Muscle of leg (tissue), 11 donors: ENCODE data around the gene PSD. TPM values are rescaled to one million over a fixed set of nuclear protein-coding genes. Genes with fewer than 3 reads are reported as not detected.

ENCODE experiments used
- DNase-seq: peaks from one replicate; pipeline ENCODE4 v3.0.0; 2013
- H3K27ac ChIP-seq: one replicate; pipeline ENCODE4 v1.5.1; 2013; ENCODE audit warnings: mild to moderate bottlenecking, low read length, control low read depth
- H3K27me3 ChIP-seq: one replicate; pipeline ENCODE4 v1.6.1; 2013; ENCODE audit warnings: low read length; ENCODE audit not compliant: control insufficient read depth, insufficient read depth
- H3K36me3 ChIP-seq: one replicate; pipeline ENCODE4 v1.6.1; 2013; ENCODE audit warnings: low read length; ENCODE audit not compliant: control insufficient read depth, insufficient read depth
- H3K4me1 ChIP-seq: one replicate; pipeline ENCODE4 v1.6.1; 2013; ENCODE audit warnings: low read length; ENCODE audit not compliant: control insufficient read depth, insufficient read depth
- H3K4me3 ChIP-seq: one replicate; pipeline ENCODE4 v1.5.1; 2013; ENCODE audit warnings: low read length, control low read depth
- H3K9me3 ChIP-seq: replicated peaks from 2 replicates; pipeline ENCODE4 v1.6.1; 2013; ENCODE audit warnings: low read depth, low read length; ENCODE audit not compliant: control insufficient read depth
- WGBS: methylation state at CpG from one replicate; pipeline ENCODE4 v1.1.5; 2013; ENCODE audit warnings: missing lambda C conversion rate; ENCODE audit not compliant: insufficient coverage; 5-methylcytosine and 5-hydroxymethylcytosine counted together
- polyA plus RNA-seq, 8 donors: library from polyadenylated mRNA; unstranded; fragments of 120-200 nt; gene quantifications; one replicate each; pipeline versions ENCODE4 v1.2.1 to v1.2.3, GENCODE V29; 2013; ENCODE audit warnings: inconsistent platforms in 1 of 8, low replicate concordance in 1 of 8; ENCODE audit not compliant: insufficient read length in 8 of 8, insufficient read depth in 1 of 8
- total RNA-seq: library from RNA; stranded (reverse); fragments of 120-200 nt; gene quantifications from one replicate; pipeline ENCODE4 v1.2.4, GENCODE V29; 2013

PSD gene
- total and polyA plus RNA-seq, 9 donors, result 6.1 to 11.0 (median 6.7) TPM

DNA sequence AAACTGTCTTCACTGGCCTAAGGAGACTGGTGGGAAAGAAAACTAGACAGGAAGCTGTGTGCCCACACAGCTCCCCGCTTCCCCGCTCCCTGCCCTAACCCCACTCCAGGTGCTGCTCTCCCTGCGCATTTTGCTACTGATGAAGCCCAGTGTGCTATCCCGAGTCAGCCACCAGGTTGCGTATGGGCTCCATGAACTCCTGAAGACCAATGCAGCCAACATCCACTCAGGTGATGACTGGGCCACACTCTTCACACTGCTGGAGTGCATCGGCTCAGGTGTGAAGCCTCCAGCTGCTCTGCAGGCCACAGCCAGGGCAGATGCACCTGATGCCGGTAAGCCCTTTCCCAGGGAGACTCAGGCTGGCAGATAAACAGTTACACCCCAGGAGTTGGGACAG, 43.3 kb downstream of the PSD start:
- no peak overlapping the region for H3K27ac ChIP-seq
- no peaks in the 10 kb centered on the region for H3K27me3 ChIP-seq
- DNase-seq, result no peak
- H3K9me3 ChIP-seq, result peaks cover 7% of the 10 kb centered on the region
- H3K36me3 ChIP-seq, result peaks cover 77% of the 10 kb centered on the region
- WGBS, result 84% methylated on average over 7 of the region's 7 CpGs
- H3K4me3 ChIP-seq, result no peak overlapping the region
- no peaks in the 10 kb centered on the region for H3K4me1 ChIP-seq

- Histone ChIP-seq H3K4me3 (no peak overlapping the region), H3K27ac (no peak overlapping the region), H3K9me3 (peaks cover 9% of the 10 kb centered on the region), H3K27me3 (no peaks in the 10 kb centered on the region), H3K36me3 (peaks cover 84% of the 10 kb centered on the region), H3K4me1 (no peaks in the 10 kb centered on the region)
- no peak for DNase-seq
- WGBS, result 100% methylated on average over 1 of the region's 2 CpGs
Observed at GRCh38 chr10:102371295-102371694, 47.3 kb downstream of the PSD start.

GRCh38 chr10:102368077-102368476, 50.5 kb downstream of the PSD start:
- no peak for DNase-seq
- no peaks in the 10 kb centered on the region for H3K4me1 ChIP-seq
- H3K9me3 ChIP-seq, result peaks cover 9% of the 10 kb centered on the region
- H3K4me3 ChIP-seq, result no peak overlapping the region
- WGBS, result no CpG with 5 or more reads among the region's 3 CpGs
- no peaks in the 10 kb centered on the region for H3K27me3 ChIP-seq
- H3K27ac ChIP-seq, result no peak overlapping the region
- H3K36me3 ChIP-seq, result peaks cover 81% of the 10 kb centered on the region

DNA sequence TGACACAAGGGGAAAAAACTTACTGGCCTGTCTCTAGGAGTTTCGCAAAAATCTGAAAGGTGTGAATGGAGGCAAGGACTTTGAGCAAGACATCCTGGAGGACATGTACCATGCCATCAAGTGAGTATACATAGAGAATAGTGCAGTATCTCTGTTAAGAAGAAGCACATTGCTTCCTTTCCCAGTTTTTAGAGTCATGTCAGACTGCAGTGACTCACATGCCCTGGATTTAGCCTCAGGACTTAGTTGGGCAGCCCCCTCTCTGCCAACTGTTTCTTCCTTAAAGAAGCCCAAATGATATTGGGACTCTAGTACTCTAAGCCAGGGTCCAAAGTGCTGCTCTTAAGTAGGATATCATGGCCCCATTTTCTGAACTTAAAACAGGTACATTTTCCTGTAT, 51.1 kb downstream of the PSD start:
- Histone ChIP-seq H3K27ac (no peak overlapping the region), H3K36me3 (peaks cover 86% of the 10 kb centered on the region), H3K4me1 (no peaks in the 10 kb centered on the region), H3K4me3 (no peak overlapping the region), H3K27me3 (no peaks in the 10 kb centered on the region), H3K9me3 (peaks cover 9% of the 10 kb centered on the region)
- DNase-seq, result no peak
- no CpG with 5 or more reads among the region's 1 CpG for WGBS

GRCh38 chr10:102358712-102359382, 59.7 kb downstream of the PSD start:
- H3K36me3 ChIP-seq, result peaks cover 94% of the 10 kb centered on the region
- no peaks in the 10 kb centered on the region for H3K9me3 ChIP-seq
- H3K27me3 ChIP-seq, result no peaks in the 10 kb centered on the region
- DNase-seq, result no peak
- no peak overlapping the region for H3K27ac ChIP-seq
- H3K4me3 ChIP-seq, result no peak overlapping the region
- 88% methylated on average over 1 of the region's 4 CpGs for WGBS
- no peaks in the 10 kb centered on the region for H3K4me1 ChIP-seq

- Histone ChIP-seq H3K36me3 (peaks cover 90% of the 10 kb centered on the region), H3K4me1 (no peaks in the 10 kb centered on the region), H3K27ac (no peak overlapping the region), H3K27me3 (no peaks in the 10 kb centered on the region), H3K9me3 (no peaks in the 10 kb centered on the region), H3K4me3 (no peak overlapping the region)
- peak; percentile 16 for DNase-seq
- no CpG with 5 or more reads among the region's 3 CpGs for WGBS
Observed at GRCh38 chr10:102354451-102354850, 64.1 kb downstream of the PSD start.

Other genes with a start within 250 kb of the PSD start
- gene ELOVL3, start 192.5 kb downstream of the PSD start, total RNA-seq, result 0.35 TPM
- gene ELOVL3, start 192.5 kb downstream of the PSD start, polyA plus RNA-seq, result 1 to 10 TPM in 1 of 8 donors, under 1 TPM in 7; 0.46 to 1.1 (median 0.60) TPM
- 12.5 TPM for gene PITX3, start 177.3 kb downstream of the PSD start, total RNA-seq
- gene PITX3, start 177.3 kb downstream of the PSD start, polyA plus RNA-seq, result 10 to 100 TPM; 15.8 to 27.1 (median 19.5) TPM
- 27.2 TPM for gene GBF1, start 173.3 kb downstream of the PSD start, total RNA-seq
- 10 to 100 TPM; 40.8 to 54.6 (median 46.1) TPM for gene GBF1, start 173.3 kb downstream of the PSD start, polyA plus RNA-seq
- 13.2 TPM for gene NFKB2, start 23.1 kb downstream of the PSD start, total RNA-seq
- gene NFKB2, start 23.1 kb downstream of the PSD start, polyA plus RNA-seq, result 10 to 100 TPM; 14.2 to 21.2 (median 16.9) TPM
- gene FBXL15, start 2.1 kb upstream of the PSD start, total RNA-seq, result 5.3 TPM
- 1 to 10 TPM; 6.4 to 9.7 (median 7.4) TPM for gene FBXL15, start 2.1 kb upstream of the PSD start, polyA plus RNA-seq
- gene CUEDC2, start 13.8 kb upstream of the PSD start, total RNA-seq, result 44.9 TPM
- gene CUEDC2, start 13.8 kb upstream of the PSD start, polyA plus RNA-seq, result 10 to 100 TPM; 55.4 to 65.3 (median 62.4) TPM
- gene C10orf95, start 32.8 kb upstream of the PSD start, total RNA-seq, result not detected
- gene C10orf95, start 32.8 kb upstream of the PSD start, polyA plus RNA-seq, result under 1 TPM in 7 of 8 donors, not detected in 1; 0.14 to 0.41 (median 0.27) TPM
- 64.4 TPM for gene ACTR1A, start 83.9 kb upstream of the PSD start, total RNA-seq
- 10 to 100 TPM; 72.5 to 85.5 (median 80.2) TPM for gene ACTR1A, start 83.9 kb upstream of the PSD start, polyA plus RNA-seq
- gene SUFU, start 85.2 kb upstream of the PSD start, total RNA-seq, result 5.1 TPM
- 10 to 100 TPM; 10.6 to 21.5 (median 17.4) TPM for gene SUFU, start 85.2 kb upstream of the PSD start, polyA plus RNA-seq
- 35.2 TPM for gene TRIM8, start 225.7 kb upstream of the PSD start, total RNA-seq
- gene TRIM8, start 225.7 kb upstream of the PSD start, polyA plus RNA-seq, result 10 to 100 TPM; 71.1 to 96.6 (median 80.3) TPM